Testis (tissue), 2 donors: ENCODE results near the gene RPL18.

Experiments
- CTCF ChIP-seq, 3 experiments: fragments of 450-650 bp in 2 of 3; fragments of 200-600 bp in 1 of 3; sonication (generic) in 1 of 3; IDR thresholded peaks; one replicate each; pipeline ENCODE4 v1.5.1; 2016 to 2019; ENCODE audit warnings: antibody characterized with exemption in 3 of 3, mild to moderate bottlenecking in 2 of 3, moderate library complexity in 1 of 3
- POLR2A ChIP-seq: fragments of 450-650 bp; IDR thresholded peaks from one replicate; pipeline ENCODE4 v1.6.1; 2017; ENCODE audit warnings: antibody characterized with exemption, mild to moderate bottlenecking, moderate library complexity

DNA sequence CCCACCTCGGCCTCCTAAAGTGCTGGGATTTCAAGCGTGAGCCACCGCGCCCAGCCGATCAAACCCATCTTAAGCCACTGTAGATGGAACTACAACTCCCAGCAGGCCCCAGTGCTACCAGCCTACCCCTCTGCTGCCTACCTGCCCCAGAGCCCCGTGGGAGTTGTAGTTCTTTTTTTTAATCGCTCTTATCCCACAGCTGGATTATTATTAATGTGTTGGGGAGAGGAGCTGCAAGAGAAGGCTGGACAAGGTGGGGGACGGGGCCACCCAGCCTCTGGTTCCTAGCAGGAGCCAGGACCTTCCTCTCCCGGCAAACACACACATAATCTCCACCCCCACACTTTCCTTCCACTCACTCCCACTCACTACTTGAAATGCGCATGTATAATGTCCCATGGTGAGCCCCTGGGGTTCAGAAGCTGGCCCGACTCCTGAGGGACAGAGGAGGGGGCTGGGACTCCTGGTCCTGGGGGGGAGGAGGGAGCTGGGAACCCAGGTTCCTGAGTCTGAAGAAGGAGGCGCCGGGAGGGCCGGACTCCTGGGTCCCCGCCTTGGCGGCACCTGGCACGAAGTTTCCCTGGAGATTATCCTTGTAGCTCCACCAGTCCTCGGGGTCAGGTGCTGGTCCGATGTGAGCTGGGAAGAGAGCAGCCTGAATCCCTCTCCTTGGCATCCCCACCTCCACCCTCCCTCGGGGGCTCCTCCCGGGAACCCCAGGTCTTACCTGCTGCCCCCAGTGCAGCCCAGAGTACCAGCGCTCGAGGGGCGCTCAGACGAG, 26.1 kb upstream of the RPL18 start:
- TF ChIP-seq CTCF (IDR thresholded peaks at IDR 0.05) (peak in 1 of 3 experiments; percentile 7), POLR2A (no peak)
